WTC11 (cell line): Measurements from ENCODE around the gene VWA3B.

Source experiments
- CTCF ChIP-seq: fragments of 200-600 bp; IDR thresholded peaks from 2 replicates; pipeline ENCODE4 v1.8.0; 2022; ENCODE audit warnings: antibody characterized with exemption
- E2F5 ChIP-seq: sonication (generic); formaldehyde crosslinking; IDR thresholded peaks from 2 replicates; pipeline ENCODE4 v1.8.1; 2022; ENCODE audit warnings: mild to moderate bottlenecking, moderate library complexity, missing genetic modification reagents
- ELF4 ChIP-seq: sonication (generic); formaldehyde crosslinking; IDR thresholded peaks from 2 replicates; pipeline ENCODE4 v1.8.1; 2022; ENCODE audit warnings: low read depth, mild to moderate bottlenecking, moderate library complexity, missing genetic modification reagents
- NFYB ChIP-seq: sonication (generic); formaldehyde crosslinking; conservative IDR thresholded peaks from 2 replicates; pipeline ENCODE4 v1.8.0; 2022; ENCODE audit warnings: low read depth, missing genetic modification reagents
- TEAD4 ChIP-seq: sonication (generic); formaldehyde crosslinking; IDR thresholded peaks from 2 replicates; pipeline ENCODE4 v1.8.0; 2022; ENCODE audit warnings: mild to moderate bottlenecking, missing genetic modification reagents
- ZNF138 ChIP-seq: sonication (generic); formaldehyde crosslinking; conservative IDR thresholded peaks from 2 replicates; pipeline ENCODE4 v1.8.1; 2022; ENCODE audit warnings: mild to moderate bottlenecking, moderate library complexity, missing genetic modification reagents

GRCh38 chr2:98040331-98040939, 46.5 kb upstream of the VWA3B start:
- TF ChIP-seq CTCF (no peak), TEAD4 (CRISPR knock-in tag) (no peak), NFYB (CRISPR knock-in tag) (no peak), ELF4 (CRISPR knock-in tag) (no peak), ZNF138 (no peak), E2F5 (CRISPR knock-in tag) (no peak)
